GM10266 (cell line): ENCODE measurements around the gene GGCT.

Experiments used
- DNase-seq: peaks from one replicate; pipeline ENCODE4 v3.0.0; 2012; ENCODE audit errors: extremely low spot score
- CTCF ChIP-seq: IDR thresholded peaks from 2 replicates; pipeline ENCODE4 v1.5.1; 2012; ENCODE audit warnings: mild to moderate bottlenecking, low read depth; ENCODE audit not compliant: control insufficient read depth, insufficient read depth; ENCODE audit errors: missing control alignments

Gene GGCT

GRCh38 chr7:30470163-30470770 is 34.4 kb downstream of the GGCT start:
- no peak for TF ChIP-seq CTCF
- no peak for DNase-seq

GRCh38 chr7:30469303-30469702 is 35.3 kb downstream of the GGCT start:
- DNase-seq, result no peak
- no peak for TF ChIP-seq CTCF

- no peak for DNase-seq
These were observed 35.8 kb downstream of the GGCT start for GRCh38 chr7:30468791-30469190.

GRCh38 chr7:30468041-30468440 is 36.6 kb downstream of the GGCT start:
- DNase-seq, result no peak
- TF ChIP-seq CTCF, result no peak

More at GRCh38 chr7:30468791-30469190, 35.8 kb downstream of the GGCT start:
- no peak for TF ChIP-seq CTCF

- TF ChIP-seq CTCF, result no peak
- no peak for DNase-seq
These were observed 37.4 kb downstream of the GGCT start for GRCh38 chr7:30467271-30467670.

GRCh38 chr7:30466266-30466665 is 38.4 kb downstream of the GGCT start:
- no peak for DNase-seq
- no peak for TF ChIP-seq CTCF

- no peak for TF ChIP-seq CTCF
- DNase-seq, result no peak
These were observed 38.8 kb downstream of the GGCT start for GRCh38 chr7:30465811-30466180.
